ENCODE data around the gene SPTBN1.

SPTBN1 gene

GRCh38 chr2:54531558-54531957 lies 75.4 kb downstream of the SPTBN1 start:
- no peak for DNase-seq

GRCh38 chr2:54534221-54534620 lies 78.1 kb downstream of the SPTBN1 start:
- no peak for DNase-seq

GRCh38 chr2:54534625-54535024 lies 78.5 kb downstream of the SPTBN1 start:
- DNase-seq, result no peak

GRCh38 chr2:54535599-54536195 lies 79.6 kb downstream of the SPTBN1 start:
- no peak for DNase-seq

GRCh38 chr2:54536720-54537119 lies 80.6 kb downstream of the SPTBN1 start:
- no peak for DNase-seq

- DNase-seq, result no peak
Measured at GRCh38 chr2:54538537-54538936, 82.4 kb downstream of the SPTBN1 start.

- DNase-seq, result no peak
Measured at GRCh38 chr2:54539683-54540082, 83.6 kb downstream of the SPTBN1 start.

- no peak for DNase-seq
Measured at GRCh38 chr2:54540194-54540593, 84.1 kb downstream of the SPTBN1 start.

GRCh38 chr2:54541995-54542394 lies 85.9 kb downstream of the SPTBN1 start:
- no peak for DNase-seq

GRCh38 chr2:54543733-54544396 lies 87.7 kb downstream of the SPTBN1 start:
- DNase-seq, result no peak

- no peak for DNase-seq
Measured at GRCh38 chr2:54545702-54546450, 89.7 kb downstream of the SPTBN1 start.

- no peak for DNase-seq
Measured at GRCh38 chr2:54546518-54546917, 90.4 kb downstream of the SPTBN1 start.

- no peak for DNase-seq
Measured at GRCh38 chr2:54546923-54547720, 91.0 kb downstream of the SPTBN1 start.

GRCh38 chr2:54549430-54549829 lies 93.3 kb downstream of the SPTBN1 start:
- no peak for DNase-seq

- DNase-seq, result no peak
Measured at GRCh38 chr2:54549917-54550518, 93.9 kb downstream of the SPTBN1 start.

GRCh38 chr2:54550547-54550946 lies 94.4 kb downstream of the SPTBN1 start:
- no peak for DNase-seq

GRCh38 chr2:54551123-54551756 lies 95.1 kb downstream of the SPTBN1 start:
- DNase-seq, result no peak

- DNase-seq, result no peak
Measured at GRCh38 chr2:54553075-54553474, 96.9 kb downstream of the SPTBN1 start.

- DNase-seq, result no peak
Measured at GRCh38 chr2:54553775-54554174, 97.6 kb downstream of the SPTBN1 start.

- DNase-seq, result no peak
Measured at GRCh38 chr2:54555318-54555837, 99.3 kb downstream of the SPTBN1 start.

GRCh38 chr2:54556621-54557121 lies 100.5 kb downstream of the SPTBN1 start:
- DNase-seq, result no peak

- no peak for DNase-seq
Measured at GRCh38 chr2:54557211-54557600, 101.1 kb downstream of the SPTBN1 start.
